Upper lobe of left lung (tissue), 4 donors: ENCODE data around the gene SLC9A7.

ENCODE experiments used
- EP300 ChIP-seq, 4 donors: sonication (generic); formaldehyde crosslinking; IDR thresholded peaks; one replicate each; pipeline ENCODE4 v1.5.1; 2017; ENCODE audit warnings: antibody characterized with exemption in 4 of 4, control low read depth in 2 of 4
- POLR2A ChIP-seq, 4 donors: fragments of 450-650 bp; IDR thresholded peaks; one replicate each; pipeline ENCODE4 v1.5.1; 2016 to 2017; ENCODE audit warnings: antibody characterized with exemption in 4 of 4, mild to moderate bottlenecking in 2 of 4
- POLR2AphosphoS5 ChIP-seq, 2 donors: sonication (generic); formaldehyde crosslinking; IDR thresholded peaks; one replicate each; pipeline ENCODE4 v1.5.1; 2017; ENCODE audit warnings: antibody characterized with exemption in 2 of 2
- TF ChIP-seq, protein P1 (sequence below), 6 experiments: fragments of 450-650 bp in 4 of 6; fragments of 200-600 bp in 2 of 6; sonication (generic) in 2 of 6; IDR thresholded peaks; one replicate each; pipeline ENCODE4 v1.5.1; 2016 to 2019; ENCODE audit warnings: antibody characterized with exemption in 6 of 6

DNA sequence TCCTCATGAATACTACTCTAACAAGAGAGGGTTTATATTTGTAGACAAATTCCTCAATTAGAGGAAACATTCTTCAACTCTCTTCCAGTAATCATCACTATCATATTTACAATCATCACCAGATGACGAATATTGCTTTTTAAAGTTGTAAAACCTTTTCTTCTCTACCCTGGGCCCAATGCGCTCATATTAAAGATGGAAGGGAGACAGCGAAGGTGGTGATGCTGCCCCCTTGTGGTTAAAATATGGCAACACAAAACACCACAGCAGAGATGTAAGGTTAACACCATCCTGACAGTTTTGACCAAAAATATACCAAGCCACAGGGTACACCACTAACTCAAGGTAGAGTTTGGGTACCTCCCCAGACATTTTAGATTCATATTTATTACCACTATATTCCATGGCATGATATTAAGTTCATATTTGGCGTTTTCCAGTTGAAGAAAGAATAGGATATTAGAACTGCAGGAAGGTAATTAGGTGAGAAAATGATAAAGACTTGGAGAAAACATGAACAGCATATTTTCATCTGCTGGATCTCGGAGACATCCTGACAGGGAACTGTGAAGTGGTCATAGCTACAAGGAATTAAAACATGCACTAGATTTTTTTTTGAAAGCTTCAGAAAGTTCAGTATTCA lies 72.8 kb downstream of the SLC9A7 start:
- TF ChIP-seq, protein P1, sequence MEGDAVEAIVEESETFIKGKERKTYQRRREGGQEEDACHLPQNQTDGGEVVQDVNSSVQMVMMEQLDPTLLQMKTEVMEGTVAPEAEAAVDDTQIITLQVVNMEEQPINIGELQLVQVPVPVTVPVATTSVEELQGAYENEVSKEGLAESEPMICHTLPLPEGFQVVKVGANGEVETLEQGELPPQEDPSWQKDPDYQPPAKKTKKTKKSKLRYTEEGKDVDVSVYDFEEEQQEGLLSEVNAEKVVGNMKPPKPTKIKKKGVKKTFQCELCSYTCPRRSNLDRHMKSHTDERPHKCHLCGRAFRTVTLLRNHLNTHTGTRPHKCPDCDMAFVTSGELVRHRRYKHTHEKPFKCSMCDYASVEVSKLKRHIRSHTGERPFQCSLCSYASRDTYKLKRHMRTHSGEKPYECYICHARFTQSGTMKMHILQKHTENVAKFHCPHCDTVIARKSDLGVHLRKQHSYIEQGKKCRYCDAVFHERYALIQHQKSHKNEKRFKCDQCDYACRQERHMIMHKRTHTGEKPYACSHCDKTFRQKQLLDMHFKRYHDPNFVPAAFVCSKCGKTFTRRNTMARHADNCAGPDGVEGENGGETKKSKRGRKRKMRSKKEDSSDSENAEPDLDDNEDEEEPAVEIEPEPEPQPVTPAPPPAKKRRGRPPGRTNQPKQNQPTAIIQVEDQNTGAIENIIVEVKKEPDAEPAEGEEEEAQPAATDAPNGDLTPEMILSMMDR (IDR thresholded peaks at IDR 0.05) = peak; percentile 52 to 72 (median 54)
- no peak for TF ChIP-seq POLR2A (IDR thresholded peaks at IDR 0.05)
- no peak for TF ChIP-seq POLR2AphosphoS5 (IDR thresholded peaks at IDR 0.05)
- no peak for TF ChIP-seq EP300 (IDR thresholded peaks at IDR 0.05)
